IMR-90 (cell line): Measurements from ENCODE around the gene HAS3.

Experiments used
- POLR2A ChIP-seq: IDR thresholded peaks from 2 replicates; pipeline ENCODE4 v1.6.1; 2012; ENCODE audit warnings: mild to moderate bottlenecking, low read depth, low read length
- RCOR1 ChIP-seq: IDR thresholded peaks from 2 replicates; pipeline ENCODE4 v1.6.1; 2012; ENCODE audit warnings: mild to moderate bottlenecking, low read length, improper control_type of control experiment; ENCODE audit not compliant: insufficient replicate concordance
- USF2 ChIP-seq: fragments of 150-350 bp; IDR thresholded peaks from 2 replicates; pipeline ENCODE4 v1.6.1; 2017; ENCODE audit warnings: mild to moderate bottlenecking, antibody characterized with exemption, low read length, low read depth
- TF ChIP-seq, protein P1 (sequence below): conservative IDR thresholded peaks from 2 replicates; pipeline ENCODE4 v1.5.1; 2012; ENCODE audit warnings: mild to moderate bottlenecking, low read depth, low read length, improper control_type of control experiment

DNA sequence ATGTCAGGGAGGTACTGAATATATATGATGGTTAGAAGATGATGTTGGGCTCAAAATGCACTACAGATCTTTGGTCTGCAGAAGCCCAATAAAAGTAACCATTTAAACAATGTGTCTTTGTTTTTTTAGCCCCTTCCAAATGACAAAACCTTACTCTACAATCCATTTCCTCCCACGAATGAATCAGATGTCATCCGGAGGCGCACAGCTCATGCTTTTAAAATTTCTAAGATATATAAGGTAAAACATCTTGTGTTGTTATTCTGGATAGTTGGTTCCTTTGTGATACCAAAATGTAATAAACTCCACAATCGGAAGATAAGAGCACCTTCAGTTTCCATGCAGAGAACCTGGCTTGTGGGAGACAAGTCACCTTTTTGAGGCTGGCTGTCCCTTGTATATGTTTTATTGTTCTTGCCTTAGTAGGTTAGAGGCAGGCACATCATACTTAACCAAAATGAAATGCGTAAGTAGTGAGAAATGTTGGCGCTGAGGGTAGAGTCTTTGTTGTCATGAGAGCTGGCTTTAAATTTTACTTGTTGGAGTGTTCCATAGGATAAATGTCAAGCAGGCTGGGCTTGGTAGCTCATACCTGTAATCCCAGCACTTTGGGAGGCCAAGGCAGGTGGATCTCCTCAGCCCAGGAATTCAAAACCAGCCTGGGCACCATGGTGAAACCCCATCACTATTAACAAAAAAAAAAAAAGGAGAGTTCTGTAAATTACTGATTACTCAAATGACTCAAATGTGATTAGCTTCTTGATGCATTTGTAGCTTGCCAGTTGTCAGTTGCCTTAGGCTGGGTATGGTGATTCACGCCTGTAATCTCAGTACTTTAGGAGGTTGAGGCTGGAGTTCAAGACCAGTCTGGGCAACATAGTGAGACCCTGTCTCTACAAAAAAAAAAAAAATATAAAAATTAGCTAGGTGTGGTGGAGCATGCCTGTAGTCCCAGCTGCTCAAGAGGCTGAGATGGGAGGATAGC lies 61.8 kb downstream of the HAS3 start:
- TF ChIP-seq, protein P1, sequence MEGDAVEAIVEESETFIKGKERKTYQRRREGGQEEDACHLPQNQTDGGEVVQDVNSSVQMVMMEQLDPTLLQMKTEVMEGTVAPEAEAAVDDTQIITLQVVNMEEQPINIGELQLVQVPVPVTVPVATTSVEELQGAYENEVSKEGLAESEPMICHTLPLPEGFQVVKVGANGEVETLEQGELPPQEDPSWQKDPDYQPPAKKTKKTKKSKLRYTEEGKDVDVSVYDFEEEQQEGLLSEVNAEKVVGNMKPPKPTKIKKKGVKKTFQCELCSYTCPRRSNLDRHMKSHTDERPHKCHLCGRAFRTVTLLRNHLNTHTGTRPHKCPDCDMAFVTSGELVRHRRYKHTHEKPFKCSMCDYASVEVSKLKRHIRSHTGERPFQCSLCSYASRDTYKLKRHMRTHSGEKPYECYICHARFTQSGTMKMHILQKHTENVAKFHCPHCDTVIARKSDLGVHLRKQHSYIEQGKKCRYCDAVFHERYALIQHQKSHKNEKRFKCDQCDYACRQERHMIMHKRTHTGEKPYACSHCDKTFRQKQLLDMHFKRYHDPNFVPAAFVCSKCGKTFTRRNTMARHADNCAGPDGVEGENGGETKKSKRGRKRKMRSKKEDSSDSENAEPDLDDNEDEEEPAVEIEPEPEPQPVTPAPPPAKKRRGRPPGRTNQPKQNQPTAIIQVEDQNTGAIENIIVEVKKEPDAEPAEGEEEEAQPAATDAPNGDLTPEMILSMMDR, result no peak
- no peak for TF ChIP-seq POLR2A
- TF ChIP-seq RCOR1, result no peak
- no peak for TF ChIP-seq USF2
